HG03520 (cell line): ENCODE data around the gene GYG2.
"Not testable (repeated sequence)": the region's sequence is repeated elsewhere in the genome, so short reads cannot be mapped to it uniquely, and the experiment has no call there.

Experiments
- ATAC-seq: cut with Tn5 transposase; IDR thresholded peaks from one replicate; pipeline ENCODE4 v1.9.1; 2021; ENCODE audit warnings: mild to moderate bottlenecking, moderate library complexity; ENCODE audit not compliant: unreplicated experiment

GYG2 gene

DNA sequence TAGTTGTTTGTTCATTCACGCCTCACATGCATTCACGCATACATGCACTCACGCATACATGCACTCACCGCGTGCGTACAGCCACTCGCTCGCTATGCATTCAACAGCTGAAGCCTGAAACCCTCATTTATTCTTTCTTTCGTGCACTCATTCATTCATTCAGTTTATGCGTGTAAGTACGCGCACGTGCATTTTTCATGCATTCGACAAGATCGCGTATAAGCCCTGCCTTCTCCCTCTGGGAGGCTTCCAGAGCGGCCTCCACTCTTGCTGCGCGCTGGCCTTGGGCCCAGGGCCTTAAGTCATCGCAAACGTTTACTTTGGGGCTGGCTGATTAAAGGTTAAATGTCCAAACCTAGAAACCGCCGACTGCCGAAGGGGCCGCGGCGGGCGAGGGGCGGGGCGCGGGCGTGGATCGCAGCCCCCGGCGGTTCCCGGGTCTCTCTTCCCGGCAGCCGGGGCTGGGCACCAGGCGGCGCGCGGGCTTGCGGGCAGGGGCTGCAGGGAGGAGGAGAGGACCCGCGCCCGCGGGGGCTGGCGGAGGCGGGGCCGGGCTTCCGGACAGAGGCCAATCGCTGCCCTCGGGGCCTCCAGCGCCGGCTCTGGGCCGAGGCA is at the start of gene GYG2:
Gene GYG2 (plus strand): TSS at position 587 of the 615 bp plus-strand sequence. CDS start 1,259 bp downstream, outside the sequence.
- no peak for ATAC-seq

DNA sequence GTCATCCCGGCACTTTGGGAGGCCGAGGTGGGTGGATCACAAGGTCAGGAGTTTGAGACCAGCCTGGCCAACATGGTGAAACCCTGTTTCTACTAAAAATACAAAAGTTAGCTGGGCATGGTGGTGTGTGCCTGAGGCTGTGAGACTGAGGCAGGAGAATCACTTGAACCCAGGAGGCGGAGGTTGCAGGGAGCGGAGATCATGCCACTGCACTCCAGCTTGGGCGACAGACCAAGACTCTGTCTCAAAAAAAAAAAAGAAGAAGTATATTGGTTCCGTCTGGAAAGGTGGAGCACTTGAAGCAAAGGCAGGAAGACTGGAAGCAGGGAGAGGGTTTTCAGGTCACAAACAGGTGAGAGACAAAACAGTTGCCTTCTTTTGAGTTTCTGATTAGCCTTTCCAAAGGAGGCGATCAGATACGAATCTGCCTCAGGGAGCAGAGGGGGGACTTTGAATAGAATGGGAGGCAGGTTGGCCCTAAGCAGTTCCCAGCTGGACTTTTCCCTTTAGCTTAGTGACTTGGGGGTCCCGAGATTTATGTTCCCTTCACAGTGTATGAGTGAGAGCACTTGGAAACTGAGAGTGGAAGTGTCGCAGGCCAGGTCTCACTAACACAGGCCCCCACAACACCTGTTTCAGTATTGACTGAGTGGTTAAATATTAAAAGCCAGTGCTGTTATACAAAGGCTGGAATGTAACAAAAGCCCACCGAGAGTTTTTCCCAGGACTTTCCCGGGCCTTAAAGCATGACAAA is 48.1 kb upstream of the GYG2 start:
- not testable (repeated sequence) for ATAC-seq

DNA sequence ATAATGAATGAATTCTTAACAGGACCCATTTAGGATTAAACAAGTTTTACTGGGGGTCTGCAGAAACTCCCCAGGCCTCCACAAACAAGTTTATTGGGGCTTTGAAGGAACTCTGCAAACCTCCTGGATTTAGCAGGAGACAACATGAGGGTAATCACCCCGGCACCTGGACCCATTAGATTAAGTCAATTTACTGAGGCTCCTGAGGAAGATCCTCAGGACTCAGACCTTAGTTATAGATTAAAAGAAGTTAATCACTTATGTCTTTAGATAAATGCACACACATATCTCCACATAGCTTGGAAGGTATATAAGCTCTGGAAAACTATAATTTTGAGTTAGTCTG is 47.5 kb upstream of the GYG2 start:
- no peak for ATAC-seq

DNA sequence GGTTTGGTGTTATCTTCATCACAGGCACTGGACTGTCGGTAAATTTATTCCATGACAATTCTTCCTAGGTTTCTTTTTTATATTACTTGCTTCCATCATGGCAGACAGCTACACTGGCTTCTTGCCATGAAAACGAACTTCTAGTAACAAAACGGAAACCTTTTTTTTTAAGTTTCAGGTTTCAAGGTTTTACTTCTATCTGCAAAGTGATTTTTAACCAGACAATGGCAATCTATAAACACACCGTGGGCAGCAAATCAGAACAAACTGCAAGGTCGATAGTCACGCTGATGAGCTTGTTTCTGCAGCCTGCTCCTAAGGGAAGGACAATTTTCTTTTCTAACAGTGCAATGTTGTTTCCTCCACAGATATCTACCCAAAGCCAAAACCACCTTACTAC is 47.0 kb upstream of the GYG2 start:
- ATAC-seq: no peak

DNA sequence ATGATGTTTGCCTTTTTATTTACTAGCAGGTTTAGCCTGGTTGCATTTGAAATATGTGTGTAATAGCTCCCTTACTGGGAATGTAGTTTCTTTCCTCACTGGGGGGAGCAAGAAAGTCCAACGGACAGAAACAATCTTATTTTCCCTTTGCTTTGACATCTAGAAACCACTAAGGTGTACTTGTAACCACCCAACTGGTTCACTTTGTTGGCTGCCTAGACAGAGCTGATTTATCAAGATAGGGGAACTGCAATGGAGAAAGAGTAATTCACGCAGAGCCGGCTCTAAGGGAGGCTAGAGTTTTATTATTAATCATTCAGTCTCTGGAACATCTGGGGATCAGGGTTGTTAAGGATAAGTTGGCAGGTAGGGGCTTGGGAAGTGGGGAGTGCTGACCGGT is 46.6 kb upstream of the GYG2 start:
- no peak for ATAC-seq

DNA sequence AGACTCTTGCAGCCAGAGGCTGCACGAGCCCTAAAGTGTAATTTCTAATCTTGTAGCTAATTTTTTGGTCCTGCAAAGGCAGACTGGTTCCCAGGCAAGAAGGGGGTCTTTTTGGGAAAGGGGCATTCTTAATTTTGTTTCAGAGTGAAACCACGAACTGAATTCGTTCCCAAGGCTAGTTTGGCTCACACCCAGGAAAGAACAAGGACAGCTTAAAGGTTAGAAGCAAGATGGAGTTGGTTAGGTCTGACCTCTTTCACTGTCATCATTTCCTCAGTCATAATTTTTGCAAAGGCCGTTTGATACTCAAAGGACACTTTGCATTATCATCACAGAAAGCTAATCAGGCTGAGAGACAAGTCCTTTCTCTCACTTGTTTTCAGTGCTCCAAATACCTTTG is 46.0 kb upstream of the GYG2 start:
- no peak for ATAC-seq

DNA sequence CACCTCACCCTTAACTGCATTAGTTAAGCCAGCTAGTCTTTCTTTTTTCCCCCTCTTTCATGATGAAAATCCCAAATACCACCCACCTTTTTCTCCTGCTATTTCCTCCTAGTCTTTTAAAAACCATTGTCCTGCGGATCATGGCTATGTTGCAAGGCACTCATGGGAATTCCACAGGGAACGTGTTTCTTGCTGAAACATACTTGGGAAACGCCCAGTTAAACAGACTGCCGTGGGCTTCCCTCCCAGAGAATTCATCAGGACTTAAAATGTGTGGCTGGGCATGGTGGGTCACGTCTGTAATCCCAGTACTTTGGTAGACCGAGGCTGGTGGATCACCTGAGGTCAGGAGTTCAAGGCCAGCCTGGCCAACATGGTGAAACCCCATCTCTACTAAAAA is 44.7 kb upstream of the GYG2 start:
- ATAC-seq: no peak

DNA sequence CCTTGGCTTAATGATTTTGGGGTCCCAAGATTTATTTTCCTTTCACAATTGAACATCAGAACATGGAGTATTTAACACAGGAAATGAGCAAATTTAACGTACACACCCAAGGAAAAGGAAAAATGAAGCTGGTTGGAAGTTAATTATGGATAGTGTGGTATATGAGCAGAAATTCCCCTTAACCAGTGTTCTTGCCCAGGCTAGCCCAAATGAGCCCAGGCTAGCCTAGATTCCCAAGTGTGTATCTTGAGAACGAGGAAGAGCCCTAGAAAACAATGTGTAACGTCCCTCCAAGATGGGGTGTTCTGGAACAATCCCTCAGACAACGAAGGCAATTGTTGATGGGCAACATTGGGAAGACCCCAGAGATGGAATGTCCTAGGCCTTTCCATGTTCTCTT is 43.2 kb upstream of the GYG2 start:
- no peak for ATAC-seq

DNA sequence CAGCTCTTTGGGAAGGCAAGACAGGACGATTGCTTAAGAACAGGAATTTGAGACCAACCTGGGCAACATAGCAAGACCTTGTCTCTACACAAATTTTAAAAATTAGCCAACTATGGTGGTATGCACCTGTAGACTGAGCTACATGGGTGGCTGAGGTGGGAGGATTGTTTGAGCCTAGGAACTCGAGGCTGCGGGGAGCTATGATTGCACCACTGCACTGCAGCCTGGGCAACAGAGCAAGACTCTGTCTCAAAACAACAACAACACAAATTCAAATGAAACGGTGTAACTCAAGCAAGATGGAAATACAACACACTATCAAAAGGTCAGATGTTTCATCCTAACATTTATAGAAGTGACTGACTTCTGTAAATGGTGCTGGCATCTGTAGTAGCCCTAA is 39.8 kb upstream of the GYG2 start:
- ATAC-seq: no peak

DNA sequence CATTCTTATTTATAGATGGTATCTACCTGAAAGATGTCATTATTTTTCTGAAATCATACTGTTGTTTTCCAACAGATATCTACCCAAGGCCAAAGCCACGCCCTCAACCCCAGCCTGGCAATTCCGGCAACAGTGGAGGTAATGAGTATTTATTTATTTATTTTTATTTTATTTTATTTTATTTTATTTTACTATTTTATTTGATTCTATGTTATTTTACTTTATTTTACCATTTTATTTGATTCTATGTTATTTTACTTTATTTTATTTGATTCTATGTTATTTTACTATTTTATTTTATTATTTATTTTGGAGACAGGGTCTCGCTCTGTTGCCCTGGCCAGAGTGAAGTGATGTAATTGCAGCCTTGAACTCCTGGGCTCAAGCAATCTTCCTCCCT is 39.2 kb upstream of the GYG2 start:
- no peak for ATAC-seq

DNA sequence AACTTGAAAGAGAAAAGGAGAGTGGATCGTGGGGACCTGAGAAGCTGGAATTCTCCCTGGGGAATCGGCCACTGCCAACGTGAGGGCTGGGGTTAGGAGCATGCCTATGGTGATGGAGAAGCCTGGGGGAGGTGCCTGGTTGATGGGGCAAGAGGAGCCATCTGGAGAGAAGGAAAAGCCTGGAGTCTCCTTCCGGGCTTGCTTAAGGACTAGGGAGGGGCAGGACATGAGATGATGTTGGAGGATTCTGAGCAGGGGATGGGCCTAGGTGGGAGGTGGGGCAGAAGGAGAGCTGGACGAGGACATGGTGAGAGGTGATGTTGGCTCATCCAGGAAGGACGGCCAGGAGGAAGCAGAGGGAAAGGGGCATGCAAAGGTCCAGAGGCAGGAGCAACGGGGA is 35.0 kb upstream of the GYG2 start:
- ATAC-seq: no peak

DNA sequence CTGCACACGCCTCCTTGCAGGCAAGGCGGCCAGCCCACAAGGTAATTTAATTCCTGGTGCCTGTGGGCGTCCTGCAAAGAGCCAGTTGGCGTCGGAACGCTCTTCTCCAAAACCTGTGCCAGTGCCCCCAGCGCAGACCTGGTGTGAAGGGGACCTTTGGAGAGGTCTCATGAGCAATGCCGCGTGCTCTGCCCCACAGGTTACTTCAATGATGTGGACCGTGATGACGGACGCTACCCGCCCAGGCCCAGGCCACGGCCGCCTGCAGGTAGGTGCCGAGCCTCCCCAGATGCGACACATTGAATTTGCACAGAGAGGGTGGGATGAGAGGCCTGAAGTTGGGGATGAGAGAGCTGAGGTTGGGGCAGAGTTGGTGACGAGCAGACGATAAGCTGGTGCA is 34.4 kb upstream of the GYG2 start:
- ATAC-seq: no peak

DNA sequence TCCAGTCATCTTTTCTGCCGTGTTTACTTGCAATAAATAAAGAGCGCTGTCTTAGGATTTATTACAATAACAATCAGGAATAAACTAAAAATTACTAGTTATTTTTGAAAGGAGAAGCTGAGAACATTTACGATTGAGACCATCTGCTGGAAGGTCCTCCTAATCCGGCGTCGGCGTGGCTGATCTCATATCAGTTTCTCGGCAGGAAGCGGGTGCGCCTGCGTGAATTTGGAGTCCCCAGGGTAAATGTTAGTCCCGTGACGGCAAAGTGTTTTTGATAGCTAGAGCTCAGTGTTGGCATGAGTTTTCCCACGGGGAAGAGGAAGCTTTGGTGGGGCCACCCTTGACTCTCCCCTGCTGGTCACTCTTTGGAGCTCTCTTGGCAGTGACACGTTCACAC is 31.9 kb upstream of the GYG2 start:
- not testable (repeated sequence) for ATAC-seq

DNA sequence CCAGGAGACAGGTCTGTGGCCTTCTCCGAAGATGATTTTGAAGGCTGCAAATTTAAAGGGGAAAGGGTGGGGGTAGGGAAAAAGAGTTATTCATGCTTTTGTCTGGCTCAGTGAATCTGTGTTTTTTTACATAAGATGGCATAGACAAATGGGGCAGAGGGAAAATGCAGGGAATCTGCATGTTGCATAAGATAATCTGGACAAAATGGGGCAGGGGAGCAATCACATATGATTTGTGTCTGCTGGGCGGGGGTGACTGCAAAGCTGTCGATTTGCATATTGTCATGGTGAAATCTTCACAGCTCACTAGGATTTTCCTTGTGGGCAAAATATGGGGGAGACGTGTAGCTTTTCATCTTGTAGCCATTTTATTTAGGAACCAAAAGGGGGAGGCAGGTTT is 29.4 kb upstream of the GYG2 start:
- no peak for ATAC-seq

DNA sequence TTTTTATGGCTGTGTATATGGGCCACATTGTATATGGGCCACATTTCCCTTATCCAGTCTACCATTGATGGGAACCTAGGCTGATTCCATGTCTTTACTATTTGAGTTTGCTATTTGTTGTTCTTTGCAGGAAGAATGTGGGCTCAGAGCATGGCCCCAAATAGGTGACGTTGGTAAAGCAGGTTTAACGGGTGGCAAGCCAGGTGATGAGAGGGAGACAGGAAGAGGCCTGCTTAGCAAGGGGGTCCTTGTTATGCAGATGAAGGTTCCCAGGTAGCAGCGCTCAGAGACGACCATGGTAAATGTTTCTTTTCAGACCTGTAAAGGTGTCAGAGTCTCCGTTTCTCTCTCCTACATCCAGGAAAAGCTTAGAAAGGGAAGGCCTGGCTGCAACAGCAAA is 28.8 kb upstream of the GYG2 start:
- ATAC-seq: not testable (repeated sequence)

DNA sequence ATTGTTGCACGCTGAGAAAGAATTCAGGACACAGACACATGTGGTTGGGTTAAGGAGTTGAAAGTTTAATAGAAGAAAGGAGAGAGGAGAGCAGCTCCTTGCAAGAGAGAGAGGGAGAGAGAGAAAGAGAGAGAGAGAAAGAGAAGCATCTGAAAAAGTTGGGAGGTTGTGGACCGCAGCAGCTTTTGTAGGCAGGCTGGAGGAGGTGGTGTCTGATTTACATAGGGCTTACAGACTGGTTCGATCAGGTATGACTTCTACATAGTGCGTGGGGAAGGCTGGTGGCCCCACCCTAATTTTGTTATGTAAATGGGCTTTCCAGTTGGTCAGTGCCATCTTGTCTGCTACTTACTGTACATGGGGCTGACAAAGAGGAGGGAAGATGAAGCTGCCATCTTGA is 27.5 kb upstream of the GYG2 start:
- no peak for ATAC-seq

DNA sequence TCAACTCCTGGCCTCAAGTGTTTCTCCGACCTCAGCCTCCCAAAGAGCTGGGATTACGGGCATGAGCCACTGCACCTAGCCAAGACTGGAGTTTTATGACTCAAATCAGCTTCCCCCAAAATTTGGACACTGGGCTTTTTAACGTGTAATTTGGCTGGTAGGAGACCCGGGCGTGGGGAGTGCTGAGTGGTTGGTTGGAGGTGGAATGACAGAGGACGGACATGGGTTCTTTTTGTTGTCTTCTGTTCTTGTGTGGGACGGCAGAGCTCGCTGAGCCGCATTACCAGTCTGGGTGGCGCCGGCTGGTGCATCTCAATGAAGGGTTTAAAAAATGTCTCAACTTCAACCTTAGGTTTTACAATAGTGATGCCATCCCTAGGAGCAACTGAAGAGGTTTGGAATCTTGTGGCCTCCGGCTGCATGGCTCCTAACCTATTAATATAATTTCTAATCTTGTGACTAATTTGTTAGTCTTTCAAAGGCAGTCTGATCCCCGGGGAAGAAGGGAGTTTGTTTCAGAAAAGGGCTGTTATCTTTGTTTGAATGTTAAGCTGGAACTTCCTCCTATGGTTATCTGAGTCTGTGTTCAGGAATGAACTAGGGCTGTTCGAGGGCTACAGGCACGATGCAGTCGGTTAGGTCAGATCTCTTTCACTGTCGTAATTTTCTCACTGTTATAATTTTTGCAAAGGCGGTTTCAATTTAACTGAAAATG is 26.2 kb upstream of the GYG2 start:
- not testable (repeated sequence) for ATAC-seq

DNA sequence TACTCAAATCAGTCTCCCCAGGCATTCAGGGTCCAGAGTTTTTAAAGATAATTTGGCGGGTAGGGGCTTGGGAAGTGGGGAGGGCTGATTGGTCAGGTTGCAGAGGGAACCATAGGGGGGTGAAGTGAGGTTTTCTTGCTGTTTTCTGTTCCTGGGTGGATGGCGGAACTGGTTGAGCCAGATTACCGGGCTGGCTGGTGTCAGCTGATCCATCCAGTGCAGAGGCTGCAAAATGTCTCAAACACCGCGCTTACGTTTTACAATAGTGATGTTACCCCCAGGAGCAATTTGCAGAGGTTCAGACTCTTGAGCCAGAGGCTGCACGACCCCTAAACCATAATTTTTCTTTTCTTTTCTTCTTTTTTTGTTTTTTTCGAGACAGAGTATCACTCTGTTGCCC is 25.2 kb upstream of the GYG2 start:
- not testable (repeated sequence) for ATAC-seq

DNA sequence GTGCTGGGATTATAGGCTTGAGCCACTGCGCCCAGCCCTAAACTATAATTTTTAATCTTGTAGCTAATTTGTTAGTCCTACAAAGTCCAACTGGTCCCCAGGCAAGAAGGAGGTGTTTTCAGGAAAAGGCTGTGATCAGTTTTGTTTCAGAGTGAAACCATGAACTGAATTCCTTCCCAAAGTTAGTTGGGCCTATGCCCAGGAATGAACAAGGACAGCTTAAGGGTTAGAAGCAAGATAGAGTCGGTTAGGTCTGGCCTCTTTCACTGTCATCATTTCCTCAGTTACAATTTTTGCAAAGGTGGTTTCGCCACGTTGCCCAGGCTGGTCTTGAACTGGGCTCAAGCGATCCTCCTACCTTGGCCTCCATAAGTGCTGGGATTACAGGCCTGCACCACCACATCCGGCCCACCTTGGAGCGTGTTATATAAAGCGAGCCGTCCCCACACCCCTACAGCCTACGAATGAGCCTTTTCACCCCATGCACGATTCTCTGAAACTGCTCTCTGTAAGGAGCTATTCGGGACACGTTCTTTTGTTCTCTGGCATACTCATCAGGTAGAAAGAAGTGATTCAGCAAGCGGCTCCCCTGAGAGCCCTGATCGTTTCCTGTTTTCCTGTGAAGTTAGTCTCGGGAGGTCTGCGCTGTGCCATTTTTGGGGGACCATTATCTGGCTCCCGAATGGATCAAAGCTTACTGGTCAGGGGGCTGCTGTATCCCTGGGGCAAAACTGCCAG is 24.5 kb upstream of the GYG2 start:
- ATAC-seq: not testable (repeated sequence)

DNA sequence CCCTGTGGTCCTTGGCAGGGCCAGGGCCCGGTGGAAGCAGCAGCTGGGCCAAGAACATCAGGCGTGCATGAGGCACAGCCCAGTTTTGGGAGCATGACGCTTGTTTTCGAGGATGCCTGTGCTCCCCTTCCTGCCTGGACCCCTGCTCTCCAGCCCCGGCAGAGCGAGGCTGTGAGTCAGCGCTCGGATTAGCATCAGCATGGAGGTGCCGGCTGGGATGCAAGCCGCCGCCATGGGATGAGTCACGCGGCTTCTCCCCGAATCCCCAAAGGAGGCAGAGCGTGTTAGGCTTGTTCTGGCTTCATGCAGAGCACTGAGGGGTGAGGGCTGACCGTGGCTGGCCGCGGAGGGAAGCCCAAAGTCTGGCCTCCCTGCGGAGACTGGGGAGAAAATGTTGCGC is 23.9 kb upstream of the GYG2 start:
- not testable (repeated sequence) for ATAC-seq

DNA sequence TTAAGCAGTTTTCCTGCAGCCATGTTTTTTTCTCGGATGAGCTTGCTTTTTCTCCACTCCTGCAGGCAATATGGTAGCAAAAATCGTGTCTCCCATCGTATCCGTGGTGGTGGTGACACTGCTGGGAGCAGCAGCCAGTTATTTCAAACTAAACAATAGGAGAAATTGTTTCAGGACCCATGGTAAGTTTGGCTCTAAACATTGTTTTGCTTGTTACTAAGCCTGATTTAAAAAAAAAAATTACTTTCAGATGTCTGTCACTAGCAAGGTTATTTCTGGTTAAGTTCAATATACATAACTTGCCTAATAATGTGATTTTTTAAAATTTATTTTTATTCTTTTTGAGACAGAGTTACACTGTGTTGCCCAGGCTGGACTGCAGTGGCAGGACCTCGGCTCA is 17.5 kb upstream of the GYG2 start:
- ATAC-seq: no peak
